Measurements from ENCODE around the gene PRKN. TPM values are rescaled to one million over a fixed set of nuclear protein-coding genes. Genes with fewer than 3 reads are reported as not detected.

PRKN gene
- total RNA-seq, 1 donor from 2014 or later, result 7.9 TPM

- no peak for DNase-seq (ENCODE audit: low spot score)
These were observed 601.9 kb downstream of the PRKN start for GRCh38 chr6:162125659-162126058.

- no peak for DNase-seq (ENCODE audit: low spot score)
These were observed 602.7 kb downstream of the PRKN start for GRCh38 chr6:162124710-162125435.

GRCh38 chr6:162123797-162124196 lies 603.8 kb downstream of the PRKN start:
- DNase-seq (ENCODE audit: low spot score), result no peak

GRCh38 chr6:162119341-162119740 lies 608.2 kb downstream of the PRKN start:
- DNase-seq (ENCODE audit: low spot score), result peak; percentile 49

- no peak for DNase-seq (ENCODE audit: low spot score)
These were observed 608.9 kb downstream of the PRKN start for GRCh38 chr6:162118706-162119105.

GRCh38 chr6:162116902-162117525 lies 610.6 kb downstream of the PRKN start:
- no peak for DNase-seq (ENCODE audit: low spot score)

GRCh38 chr6:162109480-162110050 lies 618.0 kb downstream of the PRKN start:
- DNase-seq (ENCODE audit: low spot score), result no peak

- DNase-seq (ENCODE audit: low spot score), result no peak
These were observed 619.5 kb downstream of the PRKN start for GRCh38 chr6:162108041-162108440.

- DNase-seq (ENCODE audit: low spot score), result no peak
These were observed 627.5 kb downstream of the PRKN start for GRCh38 chr6:162100096-162100495.

- DNase-seq (ENCODE audit: low spot score), result no peak
These were observed 627.9 kb downstream of the PRKN start for GRCh38 chr6:162099685-162100084.

GRCh38 chr6:162092816-162093502 lies 634.6 kb downstream of the PRKN start:
- DNase-seq (ENCODE audit: low spot score), result peak; percentile 2

- DNase-seq (ENCODE audit: low spot score), result no peak
These were observed 636.8 kb downstream of the PRKN start for GRCh38 chr6:162090734-162091133.

GRCh38 chr6:162088091-162088490 lies 639.5 kb downstream of the PRKN start:
- no peak for DNase-seq (ENCODE audit: low spot score)

- no peak for DNase-seq (ENCODE audit: low spot score)
These were observed 642.0 kb downstream of the PRKN start for GRCh38 chr6:162085561-162085960.

GRCh38 chr6:162082520-162082919 lies 645.0 kb downstream of the PRKN start:
- no peak for DNase-seq (ENCODE audit: low spot score)

GRCh38 chr6:162078667-162079066 lies 648.9 kb downstream of the PRKN start:
- no peak for DNase-seq (ENCODE audit: low spot score)

- no peak for DNase-seq (ENCODE audit: low spot score)
These were observed 649.4 kb downstream of the PRKN start for GRCh38 chr6:162078126-162078525.

GRCh38 chr6:162076816-162077215 lies 650.8 kb downstream of the PRKN start:
- DNase-seq (ENCODE audit: low spot score), result no peak

GRCh38 chr6:162074641-162075275 lies 652.8 kb downstream of the PRKN start:
- DNase-seq (ENCODE audit: low spot score), result no peak

GRCh38 chr6:162070639-162071038 lies 656.9 kb downstream of the PRKN start:
- DNase-seq (ENCODE audit: low spot score), result no peak

GRCh38 chr6:162069995-162070394 lies 657.6 kb downstream of the PRKN start:
- no peak for DNase-seq (ENCODE audit: low spot score)

GRCh38 chr6:162068340-162068739 lies 659.2 kb downstream of the PRKN start:
- no peak for DNase-seq (ENCODE audit: low spot score)
